HepG2 (cell line): ENCODE results near the gene ARL5B. TPM values are rescaled to one million over a fixed set of nuclear protein-coding genes. Genes with fewer than 3 reads are reported as not detected.

Experiments used
- BRD4 ChIP-seq: sonication (generic); formaldehyde crosslinking; IDR thresholded peaks from 2 replicates; pipeline ENCODE4 v1.4.0; 2020; ENCODE audit warnings: missing genetic modification reagents
- CHD2 ChIP-seq: IDR thresholded peaks from 2 replicates; pipeline ENCODE4 v1.6.1; 2011; ENCODE audit warnings: low read depth, low read length, improper control_type of control experiment
- ISX ChIP-seq: sonication (generic); formaldehyde crosslinking; conservative IDR thresholded peaks from 2 replicates; pipeline ENCODE4 v1.5.0; 2020; ENCODE audit warnings: missing genetic modification reagents
- NFATC3 ChIP-seq: sonication (generic); formaldehyde crosslinking; IDR thresholded peaks from 2 replicates; pipeline ENCODE4 v1.5.1; 2020; ENCODE audit warnings: mild to moderate bottlenecking, missing genetic modification reagents
- ONECUT2 ChIP-seq: sonication (generic); formaldehyde crosslinking; IDR thresholded peaks from 2 replicates; pipeline ENCODE4 v1.4.0; 2020; ENCODE audit warnings: missing genetic modification reagents
- SAFB2 ChIP-seq: sonication (generic); formaldehyde crosslinking; IDR thresholded peaks from 2 replicates; pipeline ENCODE4 v1.5.1; 2020; ENCODE audit warnings: missing genetic modification reagents, low read depth, mild to moderate bottlenecking, borderline replicate concordance
- SETDB1 ChIP-seq: sonication (generic); formaldehyde crosslinking; IDR thresholded peaks from 2 replicates; pipeline ENCODE4 v1.5.1; 2020; ENCODE audit warnings: missing genetic modification reagents, mild to moderate bottlenecking, borderline replicate concordance
- SMYD3 ChIP-seq: sonication (generic); formaldehyde crosslinking; IDR thresholded peaks from 2 replicates; pipeline ENCODE4 v1.8.1; 2023; ENCODE audit warnings: mild to moderate bottlenecking, missing genetic modification reagents
- ZKSCAN5 ChIP-seq: sonication (generic); formaldehyde crosslinking; IDR thresholded peaks from 2 replicates; pipeline ENCODE4 v1.5.1; 2020; ENCODE audit warnings: mild to moderate bottlenecking, missing genetic modification reagents
- ZNF333 ChIP-seq: sonication (generic); formaldehyde crosslinking; IDR thresholded peaks from 2 replicates; pipeline ENCODE4 v1.4.0; 2020; ENCODE audit warnings: mild to moderate bottlenecking, missing genetic modification reagents, borderline replicate concordance
- ZNF644 ChIP-seq: IDR thresholded peaks from 2 replicates; pipeline ENCODE4 v1.6.1; 2016; ENCODE audit warnings: low read depth
- ZSCAN9 ChIP-seq: IDR thresholded peaks from 2 replicates; pipeline ENCODE4 v1.6.1; 2016; ENCODE audit warnings: borderline replicate concordance
- polyA plus RNA-seq, 8 experiments: library from polyadenylated mRNA; depleted of rRNA in 3 of 8; stranded (reverse) in 7 of 8; unstranded in 1 of 8; fragments of >200 nt; fragmentation: Illumina TruSeq in 4 of 8; extraction: Trizol in 4 of 8; gene quantifications; 2 replicates each; pipeline versions ENCODE4 v1.2.1 to v1.2.3, GENCODE V29; 2011 to 2016; ENCODE audit warnings: low read depth in 4 of 8, missing spikeins in 1 of 8, mixed read lengths in 1 of 8; ENCODE audit not compliant: insufficient read depth in 1 of 8
- total RNA-seq, 5 experiments: library from RNA; depleted of rRNA; stranded (reverse); fragments of >200 nt; fragmentation: Illumina TruSeq; extraction: Trizol; gene quantifications; 2 replicates each; pipeline ENCODE4 v1.2.3, GENCODE V29; 2016; ENCODE audit warnings: low read depth in 1 of 5
- TF ChIP-seq, protein P1 (sequence below): sonication (generic); formaldehyde crosslinking; IDR thresholded peaks from one replicate; pipeline ENCODE4 v1.5.1; 2020; ENCODE audit warnings: mild to moderate bottlenecking, missing genetic modification reagents; ENCODE audit errors: not compliant biosample characterization
- TF ChIP-seq, protein P2 (sequence below): sonication (generic); formaldehyde crosslinking; IDR thresholded peaks from 2 replicates; pipeline ENCODE4 v1.4.0; 2020; ENCODE audit warnings: missing genetic modification reagents, borderline replicate concordance
- TF ChIP-seq, protein P3 (sequence below): sonication (generic); formaldehyde crosslinking; IDR thresholded peaks from 2 replicates; pipeline ENCODE4 v1.4.0; 2020; ENCODE audit warnings: missing genetic modification reagents

ARL5B gene
- total and polyA plus RNA-seq, 2 of the 13 experiments (the other 11 are each of a cell fraction or from before 2014, with no cell fraction given) = 26.6 to 32.7 TPM

DNA sequence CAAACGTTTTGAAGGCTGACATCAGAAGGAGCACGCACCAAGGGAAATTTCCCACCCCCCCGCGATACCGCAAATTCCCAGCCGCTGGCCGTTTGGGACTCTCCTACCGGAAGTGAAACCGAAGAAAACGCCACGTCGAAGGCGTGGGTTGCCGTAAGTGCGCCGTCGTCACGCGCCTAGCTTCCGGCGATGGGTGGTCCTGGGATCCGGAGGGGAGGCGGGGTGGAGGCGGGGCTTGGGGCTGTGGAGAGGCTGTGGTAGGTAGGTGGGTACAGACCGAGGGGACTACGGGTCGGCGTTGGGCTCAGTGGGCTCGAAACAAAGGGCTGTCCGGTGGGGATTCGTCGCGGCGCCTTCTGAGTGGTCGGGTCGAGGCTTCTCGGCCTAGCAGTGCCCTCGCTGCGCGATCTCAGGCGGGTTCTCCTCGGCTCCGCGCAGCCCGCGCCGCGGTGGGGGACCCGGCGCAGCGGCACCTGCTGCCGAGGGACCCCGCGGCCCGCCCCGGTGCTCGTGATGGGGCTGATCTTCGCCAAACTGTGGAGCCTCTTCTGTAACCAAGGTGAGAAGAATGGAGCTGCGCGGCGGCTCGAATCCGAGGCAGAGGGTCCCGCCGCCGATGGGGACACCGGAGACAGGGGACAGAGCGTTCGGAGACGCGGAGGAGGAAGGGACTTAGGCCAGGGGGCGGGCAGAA, at the start of gene ARL5B (continued):
- TF ChIP-seq, protein P1, sequence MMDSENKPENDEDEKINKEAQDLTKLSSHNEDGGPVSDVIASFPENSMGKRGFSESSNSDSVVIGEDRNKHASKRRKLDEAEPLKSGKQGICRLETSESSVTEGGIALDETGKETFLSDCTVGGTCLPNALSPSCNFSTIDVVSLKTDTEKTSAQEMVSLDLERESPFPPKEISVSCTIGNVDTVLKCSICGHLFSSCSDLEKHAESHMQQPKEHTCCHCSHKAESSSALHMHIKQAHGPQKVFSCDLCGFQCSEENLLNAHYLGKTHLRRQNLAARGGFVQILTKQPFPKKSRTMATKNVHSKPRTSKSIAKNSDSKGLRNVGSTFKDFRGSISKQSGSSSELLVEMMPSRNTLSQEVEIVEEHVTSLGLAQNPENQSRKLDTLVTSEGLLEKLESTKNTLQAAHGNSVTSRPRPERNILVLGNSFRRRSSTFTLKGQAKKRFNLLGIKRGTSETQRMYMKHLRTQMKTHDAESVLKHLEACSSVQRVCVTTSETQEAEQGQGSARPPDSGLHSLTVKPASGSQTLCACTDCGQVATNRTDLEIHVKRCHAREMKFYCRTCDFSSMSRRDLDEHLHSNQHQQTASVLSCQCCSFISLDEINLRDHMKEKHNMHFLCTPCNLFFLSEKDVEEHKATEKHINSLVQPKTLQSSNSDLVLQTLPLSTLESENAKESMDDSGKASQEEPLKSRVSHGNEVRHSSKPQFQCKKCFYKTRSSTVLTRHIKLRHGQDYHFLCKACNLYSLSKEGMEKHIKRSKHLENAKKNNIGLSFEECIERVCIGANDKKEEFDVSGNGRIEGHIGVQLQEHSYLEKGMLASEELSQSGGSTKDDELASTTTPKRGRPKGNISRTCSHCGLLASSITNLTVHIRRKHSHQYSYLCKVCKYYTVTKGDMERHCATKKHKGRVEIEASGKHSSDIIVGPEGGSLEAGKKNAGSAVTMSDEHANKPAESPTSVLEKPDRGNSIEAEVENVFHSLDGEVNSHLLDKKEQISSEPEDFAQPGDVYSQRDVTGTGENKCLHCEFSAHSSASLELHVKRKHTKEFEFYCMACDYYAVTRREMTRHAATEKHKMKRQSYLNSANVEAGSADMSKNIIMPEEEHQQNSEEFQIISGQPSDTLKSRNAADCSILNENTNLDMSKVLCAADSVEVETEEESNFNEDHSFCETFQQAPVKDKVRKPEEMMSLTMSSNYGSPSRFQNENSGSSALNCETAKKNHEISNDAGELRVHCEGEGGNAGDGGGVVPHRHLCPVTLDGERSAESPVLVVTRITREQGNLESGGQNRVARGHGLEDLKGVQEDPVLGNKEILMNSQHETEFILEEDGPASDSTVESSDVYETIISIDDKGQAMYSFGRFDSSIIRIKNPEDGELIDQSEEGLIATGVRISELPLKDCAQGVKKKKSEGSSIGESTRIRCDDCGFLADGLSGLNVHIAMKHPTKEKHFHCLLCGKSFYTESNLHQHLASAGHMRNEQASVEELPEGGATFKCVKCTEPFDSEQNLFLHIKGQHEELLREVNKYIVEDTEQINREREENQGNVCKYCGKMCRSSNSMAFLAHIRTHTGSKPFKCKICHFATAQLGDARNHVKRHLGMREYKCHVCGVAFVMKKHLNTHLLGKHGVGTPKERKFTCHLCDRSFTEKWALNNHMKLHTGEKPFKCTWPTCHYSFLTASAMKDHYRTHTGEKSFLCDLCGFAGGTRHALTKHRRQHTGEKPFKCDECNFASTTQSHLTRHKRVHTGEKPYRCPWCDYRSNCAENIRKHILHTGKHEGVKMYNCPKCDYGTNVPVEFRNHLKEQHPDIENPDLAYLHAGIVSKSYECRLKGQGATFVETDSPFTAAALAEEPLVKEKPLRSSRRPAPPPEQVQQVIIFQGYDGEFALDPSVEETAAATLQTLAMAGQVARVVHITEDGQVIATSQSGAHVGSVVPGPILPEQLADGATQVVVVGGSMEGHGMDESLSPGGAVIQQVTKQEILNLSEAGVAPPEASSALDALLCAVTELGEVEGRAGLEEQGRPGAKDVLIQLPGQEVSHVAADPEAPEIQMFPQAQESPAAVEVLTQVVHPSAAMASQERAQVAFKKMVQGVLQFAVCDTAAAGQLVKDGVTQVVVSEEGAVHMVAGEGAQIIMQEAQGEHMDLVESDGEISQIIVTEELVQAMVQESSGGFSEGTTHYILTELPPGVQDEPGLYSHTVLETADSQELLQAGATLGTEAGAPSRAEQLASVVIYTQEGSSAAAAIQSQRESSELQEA = no peak
- TF ChIP-seq ZKSCAN5 (CRISPR knock-in tag) (no peak), ZNF644 (CRISPR knock-in tag) (no peak), ONECUT2 (CRISPR knock-in tag) (no peak), SMYD3 (no peak), SETDB1 (no peak), ZNF333 (no peak), ZSCAN9 (CRISPR knock-in tag) (peak; percentile 49; the same call in 1 of the 2 replicates), ISX (CRISPR knock-in tag) (no peak), CHD2 (no peak), SAFB2 (CRISPR knock-in tag) (peak; percentile 81), NFATC3 (CRISPR knock-in tag) (no peak), BRD4 (CRISPR knock-in tag) (peak; percentile 70)
- TF ChIP-seq, protein P2, sequence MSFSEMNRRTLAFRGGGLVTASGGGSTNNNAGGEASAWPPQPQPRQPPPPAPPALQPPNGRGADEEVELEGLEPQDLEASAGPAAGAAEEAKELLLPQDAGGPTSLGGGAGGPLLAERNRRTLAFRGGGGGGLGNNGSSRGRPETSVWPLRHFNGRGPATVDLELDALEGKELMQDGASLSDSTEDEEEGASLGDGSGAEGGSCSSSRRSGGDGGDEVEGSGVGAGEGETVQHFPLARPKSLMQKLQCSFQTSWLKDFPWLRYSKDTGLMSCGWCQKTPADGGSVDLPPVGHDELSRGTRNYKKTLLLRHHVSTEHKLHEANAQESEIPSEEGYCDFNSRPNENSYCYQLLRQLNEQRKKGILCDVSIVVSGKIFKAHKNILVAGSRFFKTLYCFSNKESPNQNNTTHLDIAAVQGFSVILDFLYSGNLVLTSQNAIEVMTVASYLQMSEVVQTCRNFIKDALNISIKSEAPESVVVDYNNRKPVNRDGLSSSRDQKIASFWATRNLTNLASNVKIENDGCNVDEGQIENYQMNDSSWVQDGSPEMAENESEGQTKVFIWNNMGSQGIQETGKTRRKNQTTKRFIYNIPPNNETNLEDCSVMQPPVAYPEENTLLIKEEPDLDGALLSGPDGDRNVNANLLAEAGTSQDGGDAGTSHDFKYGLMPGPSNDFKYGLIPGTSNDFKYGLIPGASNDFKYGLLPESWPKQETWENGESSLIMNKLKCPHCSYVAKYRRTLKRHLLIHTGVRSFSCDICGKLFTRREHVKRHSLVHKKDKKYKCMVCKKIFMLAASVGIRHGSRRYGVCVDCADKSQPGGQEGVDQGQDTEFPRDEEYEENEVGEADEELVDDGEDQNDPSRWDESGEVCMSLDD (CRISPR knock-in tag) = no peak
- TF ChIP-seq, protein P3, sequence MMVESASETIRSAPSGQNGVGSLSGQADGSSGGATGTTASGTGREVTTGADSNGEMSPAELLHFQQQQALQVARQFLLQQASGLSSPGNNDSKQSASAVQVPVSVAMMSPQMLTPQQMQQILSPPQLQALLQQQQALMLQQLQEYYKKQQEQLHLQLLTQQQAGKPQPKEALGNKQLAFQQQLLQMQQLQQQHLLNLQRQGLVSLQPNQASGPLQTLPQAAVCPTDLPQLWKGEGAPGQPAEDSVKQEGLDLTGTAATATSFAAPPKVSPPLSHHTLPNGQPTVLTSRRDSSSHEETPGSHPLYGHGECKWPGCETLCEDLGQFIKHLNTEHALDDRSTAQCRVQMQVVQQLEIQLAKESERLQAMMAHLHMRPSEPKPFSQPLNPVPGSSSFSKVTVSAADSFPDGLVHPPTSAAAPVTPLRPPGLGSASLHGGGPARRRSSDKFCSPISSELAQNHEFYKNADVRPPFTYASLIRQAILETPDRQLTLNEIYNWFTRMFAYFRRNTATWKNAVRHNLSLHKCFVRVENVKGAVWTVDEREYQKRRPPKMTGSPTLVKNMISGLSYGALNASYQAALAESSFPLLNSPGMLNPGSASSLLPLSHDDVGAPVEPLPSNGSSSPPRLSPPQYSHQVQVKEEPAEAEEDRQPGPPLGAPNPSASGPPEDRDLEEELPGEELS (CRISPR knock-in tag) = peak; percentile 38; the same call in 1 of the 2 replicates
